ENCODE measurements around the gene BAG2. TPM values are rescaled to one million over a fixed set of nuclear protein-coding genes. Genes with fewer than 3 reads are reported as not detected.

BAG2 gene
- total RNA-seq, 1 donor from 2014 or later = 9.7 TPM

DNA sequence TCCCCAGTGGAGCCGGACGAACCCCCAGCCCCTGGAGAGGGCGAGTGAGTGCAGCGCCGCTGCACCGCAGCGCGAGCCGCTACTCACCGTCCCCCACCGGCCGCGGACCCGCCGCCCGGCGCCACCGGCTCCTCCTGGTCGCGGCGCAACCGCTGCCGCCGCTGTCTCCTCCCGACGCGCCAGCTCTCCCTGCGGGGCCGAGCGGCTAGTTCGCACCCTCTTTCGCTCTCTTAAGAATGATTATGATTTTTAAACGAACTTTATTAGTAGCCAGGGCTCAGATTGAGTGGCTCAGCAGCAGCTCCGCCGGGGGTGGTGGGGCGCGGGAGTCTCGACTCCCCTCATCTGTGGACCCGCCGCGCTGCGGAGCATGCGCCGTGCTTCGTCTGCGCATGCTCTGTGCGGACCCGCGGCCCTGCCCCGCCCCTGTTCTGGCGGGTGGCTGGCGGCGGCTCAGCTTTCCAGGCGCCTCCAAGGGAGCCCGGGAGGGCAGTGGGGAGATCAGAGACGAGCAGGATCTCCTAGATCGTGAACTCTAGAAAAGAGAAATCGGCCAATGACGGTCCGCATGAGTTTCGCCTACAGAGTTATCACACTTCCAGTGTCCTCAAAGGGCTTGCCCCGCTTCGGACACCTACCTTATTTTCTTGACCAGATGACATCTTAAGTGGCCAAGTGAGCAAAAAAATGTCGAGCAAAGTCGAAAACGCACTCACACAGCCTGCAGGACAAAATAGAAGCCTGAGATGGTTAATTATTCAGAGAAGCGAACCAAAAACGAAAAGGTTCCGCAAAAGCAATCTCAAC is 50.0 kb downstream of the BAG2 start, which contains the start of gene RAB23:
TSS of gene RAB23 (minus strand) at position 372 of the 807 bp plus-strand sequence. CDS start 11,927 bp downstream, outside the sequence.
- Histone ChIP-seq H3K9ac (ENCODE audit: low read length) (peak within 1 kb of the TSS; percentile 92), H3K79me2 (ENCODE audit: insufficient read depth, low read length) (peaks cover 48% of the 10 kb centered on the region), H3K27me3 (ENCODE audit: insufficient read depth, low read length) (no peaks in the 10 kb centered on the region), H3K4me3 (ENCODE audit: insufficient read depth, low read depth, low read length) (peak within 1 kb of the TSS; percentile 92), H4K20me1 (ENCODE audit: insufficient read depth, low read length) (peaks cover 10% of the 10 kb centered on the region), H3K4me1 (ENCODE audit: insufficient read depth, low read length) (peaks cover 10% of the 10 kb centered on the region), H2AFZ (ENCODE audit: low read depth, low read length) (peak within 1 kb of the TSS; percentile 87), H3K36me3 (ENCODE audit: insufficient read depth, low read length) (no peaks in the 10 kb centered on the region), H3K4me2 (ENCODE audit: low read length) (peak within 1 kb of the TSS; percentile 90), H3K27ac (ENCODE audit: low read depth, low read length) (peak within 1 kb of the TSS; percentile 89), H3K9me3 (ENCODE audit: insufficient read depth, low read depth, low read length) (no peaks in the 10 kb centered on the region)
- Mint-ChIP-seq H3K9me3 (ENCODE audit: unreplicated experiment) (no peaks in the 10 kb centered on the region), H3K36me3 (ENCODE audit: low read depth, unreplicated experiment) (no peaks in the 10 kb centered on the region), H3K27me3 (ENCODE audit: low read depth, unreplicated experiment) (no peaks in the 10 kb centered on the region), H3K4me3 (ENCODE audit: unreplicated experiment) (peak within 1 kb of the TSS; percentile 99), H3K27ac (ENCODE audit: unreplicated experiment) (peak within 1 kb of the TSS; percentile 97), H3K4me1 (ENCODE audit: low read depth, unreplicated experiment) (peaks cover 21% of the 10 kb centered on the region)
- DNase-seq (ENCODE audit: low read depth) (peak; percentile 54), FAIRE-seq (no peak)
- no peak for TF ChIP-seq CTCF (IDR thresholded peaks at IDR 0.05; ENCODE audit: insufficient read depth, low read depth, low read length)
- TF ChIP-seq EZH2 (IDR thresholded peaks at IDR 0.05; ENCODE audit: insufficient read depth, low read length) = no peak

DNA sequence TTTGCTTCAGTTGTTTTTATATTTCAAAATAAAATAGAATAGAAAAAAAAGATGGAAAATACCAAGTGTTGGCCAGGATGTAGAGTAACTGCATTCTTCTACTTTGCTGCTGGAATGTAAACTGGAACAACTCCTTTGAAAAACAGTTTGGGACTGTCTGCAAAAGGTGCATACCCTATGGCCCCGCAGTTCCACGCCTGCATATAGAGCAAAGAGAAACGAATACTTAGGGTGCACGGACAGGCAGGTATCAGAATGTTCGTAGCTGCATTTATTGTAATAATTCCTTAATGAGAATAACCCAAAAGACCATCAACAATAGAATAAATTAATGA is 50.6 kb downstream of the BAG2 start:
- Mint-ChIP-seq H3K27me3 (ENCODE audit: low read depth, unreplicated experiment) (no peaks in the 10 kb centered on the region), H3K4me1 (ENCODE audit: low read depth, unreplicated experiment) (peaks cover 21% of the 10 kb centered on the region), H3K36me3 (ENCODE audit: low read depth, unreplicated experiment) (no peaks in the 10 kb centered on the region), H3K4me3 (ENCODE audit: unreplicated experiment) (peak overlapping the region; percentile 99), H3K9me3 (ENCODE audit: unreplicated experiment) (no peaks in the 10 kb centered on the region), H3K27ac (ENCODE audit: unreplicated experiment) (no peak overlapping the region)
- H3K4me2 ChIP-seq (ENCODE audit: low read length) = peak overlapping the region; percentile 90
- peak overlapping the region; percentile 87 for H2AFZ ChIP-seq (ENCODE audit: low read depth, low read length)
- H3K9me3 ChIP-seq (ENCODE audit: insufficient read depth, low read depth, low read length) = no peaks in the 10 kb centered on the region
- TF ChIP-seq CTCF (IDR thresholded peaks at IDR 0.05; ENCODE audit: insufficient read depth, low read depth, low read length) (no peak), EZH2 (IDR thresholded peaks at IDR 0.05; ENCODE audit: insufficient read depth, low read length) (no peak)
- H3K79me2 ChIP-seq (ENCODE audit: insufficient read depth, low read length) = peaks cover 42% of the 10 kb centered on the region
- DNase-seq (ENCODE audit: low read depth) (no peak), FAIRE-seq (no peak)
- H3K27ac ChIP-seq (ENCODE audit: low read depth, low read length) = peak overlapping the region; percentile 89
- no peaks in the 10 kb centered on the region for H3K36me3 ChIP-seq (ENCODE audit: insufficient read depth, low read length)
- H3K9ac ChIP-seq (ENCODE audit: low read length) = peak overlapping the region; percentile 92
- H3K4me1 ChIP-seq (ENCODE audit: insufficient read depth, low read length) = peaks cover 10% of the 10 kb centered on the region
- peaks cover 6% of the 10 kb centered on the region for H4K20me1 ChIP-seq (ENCODE audit: insufficient read depth, low read length)
- H3K4me3 ChIP-seq (ENCODE audit: insufficient read depth, low read depth, low read length) = peak overlapping the region; percentile 92
- H3K27me3 ChIP-seq (ENCODE audit: insufficient read depth, low read length) = no peaks in the 10 kb centered on the region

Data from astrocyte (in vitro differentiated cells and primary cell).